GM12878 (cell line): Measurements from ENCODE around the gene SERPINH1. TPM values are rescaled to one million over a fixed set of nuclear protein-coding genes. Genes with fewer than 3 reads are reported as not detected.

ENCODE experiments used
- ATAC-seq: fragments of 200-7000 bp; cut with Tn5 transposase; 3 replicates; pipeline ENCODE4 v1.9.1; 2020; ENCODE audit warnings: mild to moderate bottlenecking, moderate library complexity
- BruUV-seq: library from RNA; stranded (reverse); fragments of 400-500 nt; replicated peaks from 2 replicates; lab custom pipeline; 2021; lab: Mats Ljungman, UMichigan
- CTCF ChIA-PET: fragments of 300-600 bp; sonication (Branson Sonifier 250); formaldehyde crosslinking; extraction: SDS; loops from one replicate; lab custom pipeline; 2021; ENCODE audit warnings: inconsistent platforms; lab: Yijun Ruan, JAX
- POLR2A ChIA-PET: fragments of 350-600 bp; formaldehyde crosslinking; extraction: SDS; loops from one replicate; lab custom pipeline; 2021; ENCODE audit warnings: inconsistent platforms; lab: Charles Lee
- RAD21 ChIA-PET: fragments of 300-600 bp; sonication (Branson Sonifier 250); formaldehyde crosslinking; loops from one replicate; lab custom pipeline; 2023; ENCODE audit warnings: antibody characterized with exemption; ENCODE audit not compliant: unreplicated experiment; lab: Charles Lee
- SMC1A ChIA-PET: fragments of 300-600 bp; sonication (Branson Sonifier 250); formaldehyde crosslinking; loops from one replicate; lab custom pipeline; 2023; ENCODE audit not compliant: unreplicated experiment, uncharacterized antibody; lab: Charles Lee
- DNase-seq: peaks from one replicate; pipeline ENCODE4 v3.0.0-alpha.2; 2011; ENCODE audit warnings: low read depth, low spot score
- FAIRE-seq: peaks from 3 replicates; lab custom pipeline; 2011; peaks lifted over from hg19 to GRCh38; lab: Jason Lieb, UNC
- H2AFZ ChIP-seq: 2 replicates; pipeline ENCODE4 v1.6.0; 2011; ENCODE audit warnings: low read depth, low read length, control low read depth; ENCODE audit not compliant: control insufficient read depth
- H3K27ac ChIP-seq: 2 replicates; pipeline ENCODE4 v1.5.1; 2011; ENCODE audit warnings: control low read depth; ENCODE audit not compliant: control insufficient read depth, insufficient read depth
- H3K27me3 ChIP-seq, 2 experiments: replicated peaks in 1 of 2; 2 replicates each; pipeline versions ENCODE4 v1.6.0 to v1.6.1; 2011; ENCODE audit warnings: low read length in 1 of 2; ENCODE audit not compliant: control insufficient read depth in 2 of 2, insufficient read depth in 2 of 2
- H3K36me3 ChIP-seq, 2 experiments: 2 replicates each; pipeline ENCODE4 v1.5.1; 2011; ENCODE audit warnings: low read length in 1 of 2; ENCODE audit not compliant: control insufficient read depth in 2 of 2, insufficient read depth in 2 of 2
- H3K4me1 ChIP-seq: 2 replicates; pipeline ENCODE4 v1.6.1; 2011; ENCODE audit warnings: mild to moderate bottlenecking, low read length, moderate library complexity, mixed read lengths; ENCODE audit not compliant: control insufficient read depth, insufficient read depth
- H3K4me2 ChIP-seq: 2 replicates; pipeline ENCODE4 v1.6.0; 2011; ENCODE audit warnings: control low read depth; ENCODE audit not compliant: control insufficient read depth, insufficient read depth
- H3K4me3 ChIP-seq: fragments of 200-600 bp; sonication (generic); 2 replicates; pipeline ENCODE4 v1.5.1; 2016
- H3K79me2 ChIP-seq: 2 replicates; pipeline ENCODE4 v1.6.0; 2011; ENCODE audit warnings: low read length; ENCODE audit not compliant: control insufficient read depth, insufficient read depth
- H3K9ac ChIP-seq: 2 replicates; pipeline ENCODE4 v1.8.0; 2011; ENCODE audit warnings: low read length, control low read depth, mixed read lengths; ENCODE audit not compliant: control insufficient read depth, insufficient read depth
- H3K9me3 ChIP-seq: replicated peaks from 3 replicates; pipeline ENCODE4 v1.5.1; 2011; ENCODE audit warnings: mild to moderate bottlenecking, low read length; ENCODE audit not compliant: control insufficient read depth, insufficient read depth
- H4K20me1 ChIP-seq: 2 replicates; pipeline ENCODE4 v1.6.0; 2011; ENCODE audit not compliant: control insufficient read depth, insufficient read depth
- BCL3 ChIP-seq: IDR thresholded peaks from 2 replicates; pipeline ENCODE4 v1.6.1; 2011; ENCODE audit warnings: borderline replicate concordance, low read depth, mild to moderate bottlenecking, moderate library complexity, low read length; ENCODE audit not compliant: insufficient read depth, poor library complexity, severe bottlenecking
- ESRRA ChIP-seq: IDR thresholded peaks from 2 replicates; pipeline ENCODE4 v1.6.1; 2012; ENCODE audit warnings: mild to moderate bottlenecking, low read length, improper control_type of control experiment
- ETV6 ChIP-seq, 2 experiments: fragments of 450-650 bp in 1 of 2; IDR thresholded peaks in 1 of 2; conservative IDR thresholded peaks in 1 of 2; 2 replicates each; pipeline ENCODE4 v1.6.1; 2014; ENCODE audit warnings: antibody characterized with exemption in 1 of 2, borderline replicate concordance in 1 of 2, low read depth in 1 of 2, mild to moderate bottlenecking in 1 of 2, moderate library complexity in 1 of 2
- MTA2 ChIP-seq: fragments of 450-650 bp; IDR thresholded peaks from 2 replicates; pipeline ENCODE4 v1.6.1; 2016; ENCODE audit warnings: low read depth, mild to moderate bottlenecking, moderate library complexity
- NR2C1 ChIP-seq: fragments of 450-650 bp; IDR thresholded peaks from 2 replicates; pipeline ENCODE4 v1.6.1; 2017; ENCODE audit warnings: antibody characterized with exemption, mild to moderate bottlenecking, moderate library complexity
- PAX8 ChIP-seq: fragments of 450-650 bp; IDR thresholded peaks from 2 replicates; pipeline ENCODE4 v1.6.1; 2017; ENCODE audit warnings: mild to moderate bottlenecking, moderate library complexity
- SUZ12 ChIP-seq: fragments of 200-600 bp; sonication (generic); IDR thresholded peaks from one replicate; pipeline ENCODE4 v1.6.1; 2018; ENCODE audit warnings: antibody characterized with exemption, mild to moderate bottlenecking; ENCODE audit not compliant: unreplicated experiment
- WGBS: methylation state at CpG from one replicate; pipeline ENCODE4 v1.1.6; 2016; ENCODE audit warnings: low lambda C conversion rate; ENCODE audit not compliant: insufficient replicate concordance, insufficient coverage; ENCODE audit errors: missing lambda C conversion rate; 5-methylcytosine and 5-hydroxymethylcytosine counted together
- in situ Hi-C: fragments of 300-500 bp; cut with MboI; formaldehyde crosslinking; loops from 9 replicates; pipeline ENCODE4 v1.14.3; 2018; ENCODE audit warnings: mixed read lengths
- intact Hi-C: fragments of 100-400 bp; cut with micrococcal nuclease; formaldehyde crosslinking; loops from one replicate; pipeline ENCODE4 v1.14.2; 2022; ENCODE audit not compliant: unreplicated experiment
- polyA plus RNA-seq, 11 experiments: library from polyadenylated mRNA; depleted of rRNA in 4 of 11; unstranded in 6 of 11; stranded (reverse) in 5 of 11; fragments of >200 nt; fragmentation: Nextera tagmentation in 4 of 11; fragmentation: Illumina TruSeq in 1 of 11; extraction: Ambion mirVana in 4 of 11; extraction: Trizol in 1 of 11; gene quantifications; 1 replicate in 1 of 11; 2 replicates in 10 of 11; pipeline versions ENCODE4 v1.2.1 to v1.2.3, GENCODE V29; 2011 to 2016; ENCODE audit warnings: inconsistent platforms in 2 of 11, missing spikeins in 2 of 11, low read depth in 1 of 11
- total RNA-seq, 4 experiments: library from RNA; depleted of rRNA in 3 of 4; stranded (reverse); fragments of >200 nt in 3 of 4; fragmentation: Illumina TruSeq in 1 of 4; extraction: Trizol in 1 of 4; gene quantifications; 2 replicates each; pipeline versions ENCODE4 v1.2.1 to v1.2.3, GENCODE V29; 2013 to 2021
- TF ChIP-seq, protein P1 (sequence below): fragments of 450-650 bp; IDR thresholded peaks from 2 replicates; pipeline ENCODE4 v1.6.1; 2017; ENCODE audit warnings: borderline replicate concordance
- TF ChIP-seq, protein P2 (sequence below): fragments of 450-650 bp; IDR thresholded peaks from 2 replicates; pipeline ENCODE4 v1.6.1; 2018; ENCODE audit warnings: borderline replicate concordance, mild to moderate bottlenecking; ENCODE audit not compliant: partially characterized antibody

The SERPINH1 gene
- total and polyA plus RNA-seq, 10 of the 15 experiments (the other 5 are each of a cell fraction or from before 2014, with no cell fraction given), result 0.34 to 19.8 (median 13.7) TPM

- Histone ChIP-seq H3K9ac (no peak overlapping the region), H3K9me3 (no peaks in the 10 kb centered on the region), H3K27ac (no peak overlapping the region), H3K36me3 (peaks cover 4 to 12% of the 10 kb centered on the region in 2 experiments; a peak in 3 of 4 replicates), H3K4me1 (no peaks in the 10 kb centered on the region), H3K27me3 (no peaks in the 10 kb centered on the region), H2AFZ (no peak overlapping the region), H4K20me1 (no peaks in the 10 kb centered on the region), H3K4me2 (no peak overlapping the region), H3K4me3 (no peak overlapping the region), H3K79me2 (no peaks in the 10 kb centered on the region)
- WGBS, result 63% methylated on average over 9 of the region's 9 CpGs
- intact Hi-C loops, result no loop called here
- TF ChIP-seq ETV6 (conservative IDR thresholded peaks at IDR 0.05 in 1 of 2, IDR thresholded peaks at IDR 0.05 in 1 of 2; ENCODE audit: borderline replicate concordance in 1 of 2, low read depth in 1 of 2), result no peak
- TF ChIP-seq SUZ12, result no peak
- TF ChIP-seq PAX8, result no peak
- in situ Hi-C loops, result no loop called here
- ChIA-PET POLR2A (no interaction called here), RAD21 (no interaction called here), CTCF (no interaction called here), SMC1A (interaction anchor here (1.2 kb wide), 1 partner anchor 12 kb away, joined by 4 read pairs; no protein-coding TSS in a partner anchor)
- no TSS peak for BruUV-seq
- DNase-seq (no peak), ATAC-seq (no peak), FAIRE-seq (no peak)
Measured at GRCh38 chr11:75570559-75571139, 8.6 kb downstream of the SERPINH1 start.

GRCh38 chr11:75571625-75572024, 9.6 kb downstream of the SERPINH1 start:
- no peak overlapping the region for H3K4me2 ChIP-seq
- intact Hi-C loops, result no loop called here
- peaks cover 2 to 12% of the 10 kb centered on the region in 2 experiments; a peak in 3 of 4 replicates for H3K36me3 ChIP-seq
- RAD21 ChIA-PET, result interaction anchor here (0.8 kb wide), 1 partner anchor 9 kb away, joined by 3 read pairs; no protein-coding TSS in a partner anchor
- H3K4me3 ChIP-seq, result no peak overlapping the region
- no peak for ATAC-seq
- no peaks in the 10 kb centered on the region for H4K20me1 ChIP-seq
- in situ Hi-C loops, result no loop called here
- FAIRE-seq, result no peak
- POLR2A ChIA-PET, result no interaction called here
- BruUV-seq, result no TSS peak
- H3K27ac ChIP-seq, result no peak overlapping the region
- no peak overlapping the region for H2AFZ ChIP-seq
- DNase-seq, result no peak
- CTCF ChIA-PET, result interaction anchor here (0.5 kb wide), 1 partner anchor 131 kb away, joined by 3 read pairs; no protein-coding TSS in a partner anchor
- H3K79me2 ChIP-seq, result no peaks in the 10 kb centered on the region
- H3K4me1 ChIP-seq, result peaks cover 4% of the 10 kb centered on the region; the same call in 1 of the 2 replicates
- H3K27me3 ChIP-seq, result no peaks in the 10 kb centered on the region
- 92% methylated on average over 14 of the region's 14 CpGs for WGBS
- TF ChIP-seq ESRRA (no peak), MTA2 (no peak), BCL3 (no peak), NR2C1 (no peak)
- TF ChIP-seq, protein P1, sequence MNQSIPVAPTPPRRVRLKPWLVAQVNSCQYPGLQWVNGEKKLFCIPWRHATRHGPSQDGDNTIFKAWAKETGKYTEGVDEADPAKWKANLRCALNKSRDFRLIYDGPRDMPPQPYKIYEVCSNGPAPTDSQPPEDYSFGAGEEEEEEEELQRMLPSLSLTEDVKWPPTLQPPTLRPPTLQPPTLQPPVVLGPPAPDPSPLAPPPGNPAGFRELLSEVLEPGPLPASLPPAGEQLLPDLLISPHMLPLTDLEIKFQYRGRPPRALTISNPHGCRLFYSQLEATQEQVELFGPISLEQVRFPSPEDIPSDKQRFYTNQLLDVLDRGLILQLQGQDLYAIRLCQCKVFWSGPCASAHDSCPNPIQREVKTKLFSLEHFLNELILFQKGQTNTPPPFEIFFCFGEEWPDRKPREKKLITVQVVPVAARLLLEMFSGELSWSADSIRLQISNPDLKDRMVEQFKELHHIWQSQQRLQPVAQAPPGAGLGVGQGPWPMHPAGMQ, result no peak
- TF ChIP-seq, protein P2, sequence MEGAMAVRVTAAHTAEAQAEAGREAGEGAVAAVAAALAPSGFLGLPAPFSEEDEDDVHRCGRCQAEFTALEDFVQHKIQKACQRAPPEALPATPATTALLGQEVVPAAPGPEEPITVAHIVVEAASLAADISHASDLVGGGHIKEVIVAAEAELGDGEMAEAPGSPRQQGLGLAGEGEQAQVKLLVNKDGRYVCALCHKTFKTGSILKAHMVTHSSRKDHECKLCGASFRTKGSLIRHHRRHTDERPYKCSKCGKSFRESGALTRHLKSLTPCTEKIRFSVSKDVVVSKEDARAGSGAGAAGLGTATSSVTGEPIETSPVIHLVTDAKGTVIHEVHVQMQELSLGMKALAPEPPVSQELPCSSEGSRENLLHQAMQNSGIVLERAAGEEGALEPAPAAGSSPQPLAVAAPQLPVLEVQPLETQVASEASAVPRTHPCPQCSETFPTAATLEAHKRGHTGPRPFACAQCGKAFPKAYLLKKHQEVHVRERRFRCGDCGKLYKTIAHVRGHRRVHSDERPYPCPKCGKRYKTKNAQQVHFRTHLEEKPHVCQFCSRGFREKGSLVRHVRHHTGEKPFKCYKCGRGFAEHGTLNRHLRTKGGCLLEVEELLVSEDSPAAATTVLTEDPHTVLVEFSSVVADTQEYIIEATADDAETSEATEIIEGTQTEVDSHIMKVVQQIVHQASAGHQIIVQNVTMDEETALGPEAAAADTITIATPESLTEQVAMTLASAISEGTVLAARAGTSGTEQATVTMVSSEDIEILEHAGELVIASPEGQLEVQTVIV, result no peak
- SMC1A ChIA-PET, result interaction anchor here (1.2 kb wide), 1 partner anchor 11 kb away, joined by 4 read pairs; no protein-coding TSS in a partner anchor
- H3K9me3 ChIP-seq, result no peaks in the 10 kb centered on the region
- no peak overlapping the region for H3K9ac ChIP-seq
